GM18502 (cell line): ENCODE results near the gene DHX34.
"Not testable (repeated sequence)": the region's sequence is repeated elsewhere in the genome, so short reads cannot be mapped to it uniquely, and the experiment has no call there.

Experiments used
- ATAC-seq: cut with Tn5 transposase; IDR thresholded peaks from one replicate; pipeline ENCODE4 v1.9.1; 2021; ENCODE audit warnings: mild to moderate bottlenecking; ENCODE audit not compliant: unreplicated experiment, poor library complexity

The DHX34 gene

GRCh38 chr19:47323409-47323808 is 25.7 kb upstream of the DHX34 start:
- no peak for ATAC-seq

DNA sequence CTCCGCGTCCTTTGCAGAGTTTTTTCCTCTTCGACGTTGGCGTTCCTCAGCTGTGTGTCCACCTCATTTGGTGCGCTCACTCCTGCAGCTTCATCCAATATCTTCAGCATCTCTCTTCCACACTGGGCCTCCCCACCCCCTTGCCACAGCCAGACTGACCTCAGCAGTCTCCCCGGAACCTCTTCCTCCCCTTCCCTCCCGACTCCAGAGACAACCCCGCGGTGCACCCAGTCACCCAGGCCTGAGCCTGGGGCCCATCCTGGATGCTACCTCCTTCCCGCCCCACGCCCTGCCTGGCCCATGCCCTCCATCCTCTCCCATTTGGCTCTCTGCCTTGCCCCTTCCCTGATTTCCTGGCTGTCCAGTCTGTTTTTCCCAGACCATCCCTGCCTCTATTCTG is 25.2 kb upstream of the DHX34 start:
- no peak for ATAC-seq

- no peak for ATAC-seq
Observed at GRCh38 chr19:47324502-47324901, 24.6 kb upstream of the DHX34 start.

GRCh38 chr19:47330466-47330869 is 18.6 kb upstream of the DHX34 start:
- no peak for ATAC-seq

- ATAC-seq, result no peak
Observed at GRCh38 chr19:47331490-47331889, 17.6 kb upstream of the DHX34 start.

DNA sequence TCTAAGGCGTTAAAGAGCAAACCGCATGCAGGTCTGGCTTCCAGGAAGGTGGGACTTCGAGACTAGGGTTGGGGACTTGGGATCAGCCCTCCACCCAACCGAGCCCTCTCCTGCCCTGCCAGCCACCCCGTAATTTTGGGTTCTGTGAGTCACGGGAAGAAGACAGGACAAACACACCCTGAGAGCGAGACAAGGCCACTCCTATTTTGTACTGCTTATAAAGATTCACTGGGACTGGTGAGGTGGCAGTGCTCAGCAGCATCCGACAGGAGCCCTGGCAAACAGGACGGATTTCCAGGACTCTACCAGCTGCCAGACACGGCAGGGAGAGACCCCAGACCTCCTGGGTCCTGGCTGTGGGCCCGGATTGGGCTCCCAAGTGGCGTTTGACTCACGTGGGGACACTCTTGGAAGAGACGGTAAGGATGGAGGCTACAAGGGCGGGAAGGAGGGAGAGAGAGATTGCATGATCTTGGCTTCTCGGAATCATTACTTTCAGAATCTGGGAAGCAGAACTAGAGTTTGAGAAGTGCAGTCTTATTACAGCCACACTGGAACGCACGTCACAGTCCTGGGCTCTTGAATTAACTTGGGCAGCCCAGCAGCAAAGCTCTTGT is 17.1 kb upstream of the DHX34 start, which contains the start of gene C5AR2:
Gene C5AR2, plus strand, starts transcription at position 245 of the 617 bp plus-strand sequence. CDS start 8,625 bp downstream, outside the sequence.
- no peak for ATAC-seq

- ATAC-seq, result not testable (repeated sequence)
Observed at GRCh38 chr19:47336765-47337718, 12.1 kb upstream of the DHX34 start.

GRCh38 chr19:47339196-47339880 is 9.8 kb upstream of the DHX34 start:
- ATAC-seq, result no peak

GRCh38 chr19:47340477-47341208 is 8.5 kb upstream of the DHX34 start:
- no peak for ATAC-seq

- ATAC-seq, result no peak
Observed at GRCh38 chr19:47341734-47342133, 7.4 kb upstream of the DHX34 start.

- ATAC-seq, result no peak
Observed at GRCh38 chr19:47343194-47343802, 5.8 kb upstream of the DHX34 start.

- no peak for ATAC-seq
Observed at GRCh38 chr19:47344425-47344824, 4.7 kb upstream of the DHX34 start.

DNA sequence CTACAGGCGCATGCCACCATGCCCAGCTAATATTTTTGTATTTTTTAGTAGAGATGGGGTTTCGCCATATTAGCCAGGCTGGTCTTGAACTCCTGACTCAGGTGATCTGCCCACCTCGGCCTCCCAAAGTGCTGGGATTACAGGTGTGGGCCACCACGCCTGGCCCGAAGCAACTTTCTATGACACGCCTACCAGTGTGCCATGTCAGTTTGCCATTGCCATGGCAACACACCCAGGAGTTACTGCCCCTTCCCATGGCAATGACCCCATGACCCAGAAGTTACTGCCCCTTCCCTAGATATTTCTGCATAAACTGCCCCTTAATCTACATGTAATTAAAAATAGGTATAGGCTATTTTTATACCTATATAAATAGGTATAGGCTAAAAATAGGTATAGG is 3.1 kb upstream of the DHX34 start:
- ATAC-seq, result not testable (repeated sequence)

- no peak for ATAC-seq
Observed at GRCh38 chr19:47350630-47351029, 1.5 kb downstream of the DHX34 start.

DNA sequence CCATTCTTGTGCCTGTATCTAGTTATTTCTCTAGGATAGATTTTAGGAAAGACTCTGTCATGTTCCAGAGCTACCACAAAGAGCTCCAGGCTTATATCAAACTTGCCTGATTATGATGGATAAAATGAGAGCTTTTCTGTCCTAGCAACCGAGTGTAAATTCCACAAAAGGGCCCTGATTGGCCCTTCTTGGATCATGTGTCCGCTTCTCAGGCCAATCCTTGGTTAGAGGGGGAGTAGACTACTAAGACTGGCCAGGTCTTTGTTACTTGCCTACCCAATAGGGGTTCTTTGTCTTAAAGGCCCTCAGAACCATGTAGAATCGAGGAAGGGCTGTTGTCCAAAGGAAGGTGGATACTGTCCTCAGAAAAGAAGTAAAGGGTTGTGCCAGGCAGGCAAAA is 2.4 kb downstream of the DHX34 start:
- no peak for ATAC-seq

DNA sequence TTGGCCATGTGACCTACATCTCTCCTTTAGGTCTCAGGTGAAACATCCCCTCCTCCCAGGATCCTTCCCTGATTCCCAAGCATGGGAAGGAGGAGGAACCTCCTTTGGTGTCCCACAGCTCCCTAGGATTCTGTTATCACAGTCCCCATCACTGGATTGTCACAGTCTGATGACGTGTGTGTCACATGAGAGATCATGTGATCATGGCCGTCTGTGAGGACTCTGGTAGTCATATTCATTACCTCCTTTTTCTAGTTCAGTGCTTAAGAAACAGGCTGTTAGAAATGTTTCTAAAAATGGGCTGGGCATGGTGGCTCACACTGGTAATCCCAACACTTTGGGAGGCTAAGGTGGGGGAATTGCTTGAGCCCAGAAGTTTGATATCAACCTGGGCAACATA is 3.0 kb downstream of the DHX34 start:
- ATAC-seq, result no peak

DNA sequence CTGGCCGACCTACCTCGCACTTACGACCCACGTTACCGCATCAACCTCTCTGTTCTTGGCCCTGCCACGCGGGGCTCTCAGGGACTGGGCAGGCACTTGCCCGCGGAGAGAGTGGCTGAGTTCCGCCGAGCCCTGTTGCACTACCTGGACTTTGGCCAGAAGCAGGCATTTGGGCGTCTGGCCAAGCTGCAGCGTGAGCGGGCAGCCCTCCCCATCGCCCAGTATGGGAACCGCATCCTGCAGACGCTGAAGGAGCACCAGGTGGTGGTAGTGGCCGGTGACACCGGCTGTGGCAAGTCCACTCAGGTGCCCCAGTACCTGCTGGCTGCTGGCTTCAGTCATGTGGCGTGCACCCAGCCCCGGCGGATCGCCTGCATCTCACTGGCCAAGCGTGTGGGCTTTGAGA is 4.2 kb downstream of the DHX34 start:
- no peak for ATAC-seq

GRCh38 chr19:47356900-47357299 is 7.8 kb downstream of the DHX34 start:
- no peak for ATAC-seq

GRCh38 chr19:47357788-47358680 is 8.9 kb downstream of the DHX34 start:
- ATAC-seq, result no peak
